Cerebellar nuclear complex (tissue), 1 donor: ENCODE results near the gene ARID2.

Experiments used
- DNase-seq, 2 experiments: peaks; one replicate each; lab custom pipeline; 2025; lab: John Stamatoyannopoulos, UW

The ARID2 gene

DNA sequence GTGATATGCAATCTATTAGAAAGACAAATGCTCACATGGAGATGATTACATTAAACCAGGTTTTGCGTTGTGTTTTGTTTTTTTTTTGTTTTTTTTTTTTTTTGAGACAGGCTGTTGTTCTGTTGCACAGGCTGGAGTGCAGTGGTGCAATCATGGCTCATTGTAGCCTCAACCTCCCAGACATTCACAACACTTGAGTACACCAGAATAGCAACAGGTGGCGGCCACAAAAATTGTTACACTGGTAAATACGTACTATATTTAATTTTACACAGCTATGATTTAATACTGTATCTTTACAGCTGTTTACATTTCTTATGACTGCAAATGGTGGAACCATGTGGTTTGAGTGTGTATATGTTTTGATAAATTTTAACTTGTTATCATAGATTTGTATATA is 200.9 kb downstream of the ARID2 start:
- no peak for DNase-seq

DNA sequence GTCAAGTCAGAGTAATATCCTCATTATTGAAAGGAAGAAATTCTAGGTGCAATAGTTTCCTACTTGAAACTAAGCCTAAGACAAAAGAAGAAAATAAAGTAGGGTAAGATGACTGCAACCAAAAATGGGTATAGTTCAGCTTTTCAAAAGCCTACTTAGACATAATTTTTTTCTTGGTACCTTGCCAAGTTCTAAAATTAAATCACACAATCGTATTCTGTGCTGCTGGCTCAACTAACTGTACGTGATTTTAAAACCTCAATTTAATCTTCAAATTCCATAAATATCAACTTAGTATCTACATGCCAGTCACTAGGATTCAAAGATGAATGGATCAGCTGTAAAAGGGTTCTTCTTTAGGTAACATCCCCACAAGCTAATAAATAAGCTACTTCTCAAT is 204.0 kb downstream of the ARID2 start:
- DNase-seq = no peak

DNA sequence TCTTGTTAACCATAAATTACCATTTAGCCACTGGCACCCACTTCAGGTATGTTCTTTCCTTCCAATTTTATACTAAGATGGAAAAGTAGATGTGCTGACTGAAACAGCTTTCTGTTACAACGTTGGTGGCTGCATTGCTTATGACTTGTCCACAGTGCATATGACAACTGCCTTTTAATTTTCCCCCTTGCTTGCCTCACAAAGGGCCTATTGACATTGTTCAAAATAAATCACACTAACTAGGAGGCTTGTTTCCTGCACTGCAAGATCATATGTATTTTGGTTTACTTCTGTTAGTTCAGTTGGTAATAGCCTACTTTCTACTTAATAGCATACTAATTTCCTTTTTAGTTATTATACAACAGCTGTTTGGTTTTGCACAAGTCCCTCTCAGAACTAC is 205.4 kb downstream of the ARID2 start:
- DNase-seq = no peak

DNA sequence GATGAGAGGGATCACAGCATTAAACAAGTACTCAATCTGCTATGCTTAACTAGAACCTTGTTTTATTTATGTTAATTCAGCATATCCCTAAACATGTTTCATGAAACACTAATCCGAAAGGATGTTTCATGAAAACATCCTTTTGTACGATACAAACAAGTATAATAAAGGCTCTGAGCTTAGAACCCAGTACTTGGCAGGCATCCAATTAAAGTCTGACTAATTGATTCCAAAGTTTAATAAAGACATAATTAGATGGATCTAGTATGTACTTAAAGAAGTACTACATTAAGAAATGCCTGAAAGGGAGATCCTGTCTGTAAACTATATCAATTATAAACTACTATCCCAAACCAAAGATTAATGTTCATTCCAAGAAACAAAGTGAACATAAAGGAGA is 209.1 kb downstream of the ARID2 start:
- DNase-seq = no peak

DNA sequence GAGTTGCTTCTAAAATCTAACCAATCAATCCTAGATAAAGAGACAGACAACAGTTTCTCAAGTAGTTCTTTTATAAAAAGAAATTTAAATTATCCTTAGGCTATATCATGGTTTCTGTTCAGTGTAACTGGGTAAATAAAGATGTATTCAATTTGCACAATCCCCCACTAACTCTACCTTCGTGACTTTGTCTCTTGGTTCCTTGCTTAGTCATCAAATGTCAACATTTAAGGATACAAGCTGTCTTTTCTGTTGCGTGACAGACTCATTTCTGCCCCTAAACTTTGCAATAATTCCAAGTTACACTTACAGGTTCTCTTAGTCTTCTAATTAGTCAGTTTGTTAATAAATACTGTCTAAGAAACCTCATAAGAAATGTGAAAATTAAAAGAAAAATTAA is 210.3 kb downstream of the ARID2 start:
- no peak for DNase-seq

DNA sequence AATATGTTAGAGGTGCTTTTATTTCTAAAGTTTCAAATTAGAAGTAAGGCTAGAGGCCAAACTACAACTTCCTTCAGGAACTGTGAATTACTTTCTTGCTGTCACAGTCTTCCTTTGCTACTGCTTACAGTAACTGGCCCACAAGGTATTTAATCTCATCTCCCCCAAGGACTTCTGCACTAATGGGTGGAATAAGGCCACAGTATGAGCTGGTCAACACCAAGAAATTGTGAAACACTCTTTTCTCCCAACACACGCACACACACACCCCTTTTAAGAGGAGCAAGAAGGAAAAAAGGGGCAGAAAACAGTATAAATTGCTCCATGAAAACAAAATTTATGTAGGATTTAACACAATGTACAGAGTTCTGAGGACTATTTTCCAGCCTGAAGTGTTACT is 215.3 kb downstream of the ARID2 start:
- no peak for DNase-seq

DNA sequence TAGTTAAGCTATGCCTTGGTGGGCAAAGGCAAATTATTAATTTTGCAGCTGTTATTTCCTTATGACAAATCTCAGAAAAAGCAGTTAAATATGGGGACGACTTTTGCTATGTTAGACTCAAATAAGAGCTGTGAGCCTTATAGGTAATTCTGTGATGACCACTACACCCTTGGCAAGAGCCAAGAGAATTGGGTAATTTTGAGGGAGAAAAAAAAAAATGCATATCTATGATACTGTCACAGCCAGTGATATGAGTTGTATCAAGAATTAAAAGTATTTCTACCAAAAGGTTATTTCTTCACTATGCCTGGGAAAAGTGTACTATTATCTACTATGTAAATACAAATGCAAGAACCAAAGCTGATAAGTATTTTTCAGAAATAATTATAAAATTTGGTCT is 216.9 kb downstream of the ARID2 start:
- no peak for DNase-seq

DNA sequence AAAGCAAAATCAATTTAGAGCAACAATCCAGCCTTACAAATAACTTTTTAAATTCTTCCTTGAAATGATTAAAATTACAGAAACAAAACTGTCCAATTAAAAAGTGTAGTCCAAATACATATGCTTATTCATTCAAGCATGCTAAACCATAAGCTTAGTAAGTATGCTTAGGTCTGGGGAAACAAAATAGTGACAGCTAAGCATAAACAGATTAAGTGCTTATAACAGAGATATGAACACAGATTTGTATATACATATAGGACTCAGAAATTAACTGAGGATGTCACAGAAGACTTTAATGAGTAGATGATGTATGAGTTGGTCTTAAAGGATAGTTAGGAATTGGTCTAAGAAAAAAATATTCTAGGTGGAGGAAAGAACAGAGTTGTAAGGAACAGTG is 219.0 kb downstream of the ARID2 start:
- no peak for DNase-seq
